DOHH2 (cell line): ENCODE data around the gene PLEKHG4B.
"Not testable (repeated sequence)": the region's sequence is repeated elsewhere in the genome, so short reads cannot be mapped to it uniquely, and the experiment has no call there.

Experiments used
- H3F3A ChIP-seq: fragments of 200-600 bp; sonication (generic), shearing (Covaris generic); 2 replicates; pipeline ENCODE4 v1.6.0; 2016; ENCODE audit warnings: antibody characterized with exemption, mild to moderate bottlenecking; ENCODE audit not compliant: control insufficient read depth, insufficient read depth
- H3K27ac ChIP-seq: fragments of 200-600 bp; sonication (generic); 2 replicates; pipeline ENCODE4 v1.5.1; 2014; ENCODE audit warnings: low read depth, mild to moderate bottlenecking, low read length, moderate library complexity
- H3K27me3 ChIP-seq: fragments of 200-600 bp; sonication (generic); 2 replicates; pipeline ENCODE4 v1.6.1; 2014; ENCODE audit warnings: mild to moderate bottlenecking, low read length, mixed read lengths; ENCODE audit not compliant: control insufficient read depth
- H3K36me3 ChIP-seq: fragments of 200-600 bp; sonication (generic); 2 replicates; pipeline ENCODE4 v1.6.1; 2014; ENCODE audit warnings: mild to moderate bottlenecking, low read length, moderate library complexity, mixed read lengths; ENCODE audit not compliant: control insufficient read depth
- H3K4me1 ChIP-seq: fragments of 200-600 bp; sonication (generic); 2 replicates; pipeline ENCODE4 v1.6.1; 2014; ENCODE audit warnings: mild to moderate bottlenecking, low read length, mixed read lengths; ENCODE audit not compliant: control insufficient read depth
- H3K4me2 ChIP-seq: fragments of 200-600 bp; sonication (generic); 2 replicates; pipeline ENCODE4 v1.6.0; 2014; ENCODE audit warnings: mild to moderate bottlenecking, low read length, moderate library complexity
- H3K4me3 ChIP-seq: fragments of 200-600 bp; sonication (generic); 2 replicates; pipeline ENCODE4 v1.5.1; 2014; ENCODE audit warnings: mild to moderate bottlenecking, low read length, mixed read lengths
- H3K79me2 ChIP-seq: fragments of 200-600 bp; sonication (generic); 2 replicates; pipeline ENCODE4 v1.6.1; 2014; ENCODE audit warnings: mild to moderate bottlenecking, low read length, mixed read lengths; ENCODE audit not compliant: control insufficient read depth
- H3K9me2 ChIP-seq: fragments of 200-600 bp; sonication (generic); replicated peaks from 2 replicates; pipeline ENCODE4 v1.6.1; 2014; ENCODE audit warnings: mild to moderate bottlenecking, low read length, mixed read lengths; ENCODE audit not compliant: control insufficient read depth
- H3K9me3 ChIP-seq: fragments of 200-600 bp; sonication (generic); 2 replicates; pipeline ENCODE4 v1.6.1; 2014; ENCODE audit warnings: antibody characterized with exemption, low read length, mixed read lengths; ENCODE audit not compliant: control insufficient read depth, insufficient read depth
- H4K20me1 ChIP-seq: fragments of 200-600 bp; sonication (generic); 2 replicates; pipeline ENCODE4 v1.6.0; 2014; ENCODE audit warnings: low read depth, mild to moderate bottlenecking, antibody characterized with exemption, low read length, moderate library complexity; ENCODE audit not compliant: control insufficient read depth, insufficient read depth
- CTCF ChIP-seq: fragments of 200-600 bp; sonication (generic); IDR thresholded peaks from one replicate; pipeline ENCODE4 v1.5.1; 2014; ENCODE audit warnings: antibody characterized with exemption, mild to moderate bottlenecking, low read depth, low read length; ENCODE audit not compliant: poor library complexity, severe bottlenecking
- EZH2phosphoT487 ChIP-seq: fragments of 200-600 bp; sonication (generic); IDR thresholded peaks from 2 replicates; pipeline ENCODE4 v1.6.1; 2017; ENCODE audit warnings: borderline replicate concordance, mild to moderate bottlenecking, antibody characterized with exemption, low read length, moderate library complexity, mixed read lengths

Gene PLEKHG4B

DNA sequence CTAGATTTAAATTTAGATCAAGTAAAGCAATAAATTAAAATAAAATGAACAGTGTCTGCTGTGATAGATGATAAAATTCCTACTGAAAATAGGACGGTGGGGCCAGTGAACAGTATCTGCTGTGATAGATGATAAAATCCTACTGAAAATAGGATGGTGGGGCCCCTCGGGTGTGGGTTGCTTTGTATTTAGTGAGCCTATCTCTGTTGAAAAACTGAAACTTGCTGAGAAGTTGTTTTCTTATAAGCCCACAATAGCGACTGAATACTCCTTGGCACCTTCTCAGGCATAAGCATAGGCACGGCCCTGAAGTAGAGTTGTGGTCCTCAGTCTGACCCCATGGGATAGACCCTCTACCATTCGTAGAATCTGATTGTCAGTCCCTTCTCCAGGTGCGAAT lies 131.8 kb downstream of the PLEKHG4B start:
- peaks cover 26% of the 10 kb centered on the region for H3K4me1 ChIP-seq
- peaks cover 22% of the 10 kb centered on the region for H4K20me1 ChIP-seq
- H3K27me3 ChIP-seq, result no peaks in the 10 kb centered on the region
- H3K4me3 ChIP-seq, result no peak overlapping the region
- TF ChIP-seq CTCF, result no peak
- TF ChIP-seq EZH2phosphoT487, result no peak
- H3K9me2 ChIP-seq, result no peaks in the 10 kb centered on the region
- H3K79me2 ChIP-seq, result peaks cover 63% of the 10 kb centered on the region
- no peaks in the 10 kb centered on the region for H3F3A ChIP-seq
- H3K4me2 ChIP-seq, result no peak overlapping the region
- H3K9me3 ChIP-seq, result no peaks in the 10 kb centered on the region
- H3K27ac ChIP-seq, result no peak overlapping the region
- peaks cover 78% of the 10 kb centered on the region for H3K36me3 ChIP-seq

DNA sequence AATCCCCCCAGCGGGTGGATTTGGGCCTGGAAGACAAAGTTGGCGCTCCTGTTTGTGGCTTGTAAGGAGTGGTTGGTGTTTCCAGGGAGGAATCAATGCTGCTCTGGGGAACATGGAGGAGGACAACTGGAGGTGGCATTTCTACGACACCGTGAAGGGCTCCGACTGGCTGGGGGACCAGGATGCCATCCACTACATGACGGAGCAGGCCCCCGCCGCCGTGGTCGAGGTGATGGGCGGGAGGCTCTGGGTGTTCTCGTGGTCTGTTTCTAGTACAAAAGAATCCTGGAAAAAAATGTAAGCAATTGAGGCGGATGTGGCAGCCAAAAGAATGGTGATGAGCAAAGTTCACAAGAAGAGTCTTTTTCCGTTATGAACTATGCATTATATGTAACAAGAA lies 133.4 kb downstream of the PLEKHG4B start:
- no peaks in the 10 kb centered on the region for H3K9me3 ChIP-seq
- peaks cover 18% of the 10 kb centered on the region for H4K20me1 ChIP-seq
- H3K9me2 ChIP-seq, result no peaks in the 10 kb centered on the region
- H3K4me2 ChIP-seq, result no peak overlapping the region
- TF ChIP-seq EZH2phosphoT487 (no peak), CTCF (no peak)
- peaks cover 18% of the 10 kb centered on the region for H3K4me1 ChIP-seq
- H3K79me2 ChIP-seq, result peaks cover 47% of the 10 kb centered on the region
- no peaks in the 10 kb centered on the region for H3K27me3 ChIP-seq
- H3K27ac ChIP-seq, result no peak overlapping the region
- H3K4me3 ChIP-seq, result no peak overlapping the region
- no peaks in the 10 kb centered on the region for H3F3A ChIP-seq
- peaks cover 85% of the 10 kb centered on the region for H3K36me3 ChIP-seq

- not testable (repeated sequence) for H3K4me1 ChIP-seq, H3K9me2 ChIP-seq, H4K20me1 ChIP-seq, H3K27ac ChIP-seq, H3K4me2 ChIP-seq, H3K27me3 ChIP-seq, H3F3A ChIP-seq, H3K9me3 ChIP-seq, H3K4me3 ChIP-seq
- Histone ChIP-seq H3K36me3 (peaks cover 88% of the 10 kb centered on the region), H3K79me2 (peaks cover 27% of the 10 kb centered on the region)
Measured at GRCh38 chr5:227375-227774, 135.4 kb downstream of the PLEKHG4B start.

GRCh38 chr5:228886-229285 lies 136.9 kb downstream of the PLEKHG4B start:
- Histone ChIP-seq H3K4me3 (no peak overlapping the region), H3K9me2 (no peaks in the 10 kb centered on the region), H3K4me2 (no peak overlapping the region), H4K20me1 (peaks cover 7% of the 10 kb centered on the region; the same call in 1 of the 2 replicates), H3K27me3 (no peaks in the 10 kb centered on the region), H3K27ac (no peak overlapping the region), H3F3A (no peaks in the 10 kb centered on the region), H3K79me2 (peaks cover 12% of the 10 kb centered on the region), H3K9me3 (no peaks in the 10 kb centered on the region), H3K4me1 (no peaks in the 10 kb centered on the region), H3K36me3 (peaks cover 88% of the 10 kb centered on the region)
- TF ChIP-seq CTCF, result no peak
- no peak for TF ChIP-seq EZH2phosphoT487
